ENCODE measurements around the gene PNP.

GRCh38 chr14:20421267-20421666 is 47.9 kb upstream of the PNP start:
- TF ChIP-seq, protein P1, sequence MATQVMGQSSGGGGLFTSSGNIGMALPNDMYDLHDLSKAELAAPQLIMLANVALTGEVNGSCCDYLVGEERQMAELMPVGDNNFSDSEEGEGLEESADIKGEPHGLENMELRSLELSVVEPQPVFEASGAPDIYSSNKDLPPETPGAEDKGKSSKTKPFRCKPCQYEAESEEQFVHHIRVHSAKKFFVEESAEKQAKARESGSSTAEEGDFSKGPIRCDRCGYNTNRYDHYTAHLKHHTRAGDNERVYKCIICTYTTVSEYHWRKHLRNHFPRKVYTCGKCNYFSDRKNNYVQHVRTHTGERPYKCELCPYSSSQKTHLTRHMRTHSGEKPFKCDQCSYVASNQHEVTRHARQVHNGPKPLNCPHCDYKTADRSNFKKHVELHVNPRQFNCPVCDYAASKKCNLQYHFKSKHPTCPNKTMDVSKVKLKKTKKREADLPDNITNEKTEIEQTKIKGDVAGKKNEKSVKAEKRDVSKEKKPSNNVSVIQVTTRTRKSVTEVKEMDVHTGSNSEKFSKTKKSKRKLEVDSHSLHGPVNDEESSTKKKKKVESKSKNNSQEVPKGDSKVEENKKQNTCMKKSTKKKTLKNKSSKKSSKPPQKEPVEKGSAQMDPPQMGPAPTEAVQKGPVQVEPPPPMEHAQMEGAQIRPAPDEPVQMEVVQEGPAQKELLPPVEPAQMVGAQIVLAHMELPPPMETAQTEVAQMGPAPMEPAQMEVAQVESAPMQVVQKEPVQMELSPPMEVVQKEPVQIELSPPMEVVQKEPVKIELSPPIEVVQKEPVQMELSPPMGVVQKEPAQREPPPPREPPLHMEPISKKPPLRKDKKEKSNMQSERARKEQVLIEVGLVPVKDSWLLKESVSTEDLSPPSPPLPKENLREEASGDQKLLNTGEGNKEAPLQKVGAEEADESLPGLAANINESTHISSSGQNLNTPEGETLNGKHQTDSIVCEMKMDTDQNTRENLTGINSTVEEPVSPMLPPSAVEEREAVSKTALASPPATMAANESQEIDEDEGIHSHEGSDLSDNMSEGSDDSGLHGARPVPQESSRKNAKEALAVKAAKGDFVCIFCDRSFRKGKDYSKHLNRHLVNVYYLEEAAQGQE (IDR thresholded peaks at IDR 0.05; ENCODE audit: insufficient read depth in 1 of 2, low read depth in 2 of 2, low read length in 2 of 2): no peak
- TF ChIP-seq TAF1 (IDR thresholded peaks at IDR 0.05; ENCODE audit: borderline replicate concordance, insufficient read depth, low read length): no peak
- TF ChIP-seq POLR2AphosphoS5 (IDR thresholded peaks at IDR 0.05; ENCODE audit: low read depth, low read length): no peak
- TF ChIP-seq SIN3A (IDR thresholded peaks at IDR 0.05; ENCODE audit: borderline replicate concordance, insufficient read depth, low read length): no peak
- TF ChIP-seq FOXP2 (optimal IDR thresholded peaks at IDR 0.05; ENCODE audit: borderline replicate concordance, extremely low read depth, extremely low read length, insufficient read depth): no peak
